ENCODE data around the gene MEI4. TPM values are rescaled to one million over a fixed set of nuclear protein-coding genes. Genes with fewer than 3 reads are reported as not detected.
"Not testable (repeated sequence)": the region's sequence is repeated elsewhere in the genome, so short reads cannot be mapped to it uniquely, and the experiment has no call there.

MEI4 gene
- total RNA-seq, 2 donors from 2014 or later = 0.51 to 1.4 TPM

DNA sequence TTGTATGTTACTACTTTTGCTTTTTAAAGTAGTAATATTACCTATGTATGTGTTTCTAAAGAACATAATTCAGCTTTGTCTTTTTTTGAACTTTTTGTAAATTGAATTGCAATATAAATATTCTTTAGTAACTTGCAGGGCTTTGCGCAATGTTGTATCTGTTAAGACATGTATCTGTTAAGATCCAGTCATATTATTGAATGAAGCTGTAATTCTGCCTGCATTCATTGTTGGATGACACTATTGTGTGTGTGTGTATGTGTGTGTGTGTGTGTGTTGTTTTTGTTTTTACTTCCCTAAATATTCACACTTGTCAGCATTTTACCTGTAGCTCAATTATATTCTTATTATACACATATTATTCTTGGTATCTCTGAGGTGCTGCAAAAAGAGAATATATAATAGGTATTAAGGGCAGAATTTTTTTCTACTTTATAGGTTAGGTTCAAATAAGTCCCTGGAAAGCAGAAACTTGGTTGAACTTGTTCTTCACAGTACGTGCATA lies 164.0 kb downstream of the MEI4 start:
- Histone ChIP-seq H3K36me3 (no peaks in the 10 kb centered on the region), H3K27me3 (no peaks in the 10 kb centered on the region), H3K4me1 (no peaks in the 10 kb centered on the region), H3K27ac (no peak overlapping the region), H3K9me3 (no peaks in the 10 kb centered on the region), H3K4me3 (no peak overlapping the region)
- DNase-seq (ENCODE audit: low spot score) = no peak
- no peak for TF ChIP-seq CTCF (IDR thresholded peaks at IDR 0.05)

GRCh38 chr6:77822265-77822664 lies 169.4 kb downstream of the MEI4 start:
- DNase-seq (ENCODE audit: low spot score) = no peak
- no peak overlapping the region for H3K27ac ChIP-seq
- no peak for TF ChIP-seq CTCF (IDR thresholded peaks at IDR 0.05)

GRCh38 chr6:77825204-77825603 lies 172.4 kb downstream of the MEI4 start:
- no peak overlapping the region for H3K4me3 ChIP-seq
- DNase-seq (ENCODE audit: low spot score) = no peak
- H3K36me3 ChIP-seq = no peaks in the 10 kb centered on the region
- no peaks in the 10 kb centered on the region for H3K27me3 ChIP-seq
- no peak overlapping the region for H3K27ac ChIP-seq
- H3K4me1 ChIP-seq = no peaks in the 10 kb centered on the region
- H3K9me3 ChIP-seq = no peaks in the 10 kb centered on the region
- TF ChIP-seq CTCF (IDR thresholded peaks at IDR 0.05) = no peak

More at GRCh38 chr6:77822265-77822664, 169.4 kb downstream of the MEI4 start:
- Histone ChIP-seq H3K9me3 (no peaks in the 10 kb centered on the region), H3K4me1 (no peaks in the 10 kb centered on the region), H3K36me3 (no peaks in the 10 kb centered on the region), H3K27me3 (no peaks in the 10 kb centered on the region), H3K4me3 (no peak overlapping the region)

GRCh38 chr6:77829736-77830135 lies 176.9 kb downstream of the MEI4 start:
- DNase-seq (ENCODE audit: low spot score) = no peak
- Histone ChIP-seq H3K27ac (no peak overlapping the region), H3K4me1 (no peaks in the 10 kb centered on the region), H3K4me3 (no peak overlapping the region), H3K27me3 (no peaks in the 10 kb centered on the region), H3K36me3 (no peaks in the 10 kb centered on the region), H3K9me3 (no peaks in the 10 kb centered on the region)
- no peak for TF ChIP-seq CTCF (IDR thresholded peaks at IDR 0.05)

DNA sequence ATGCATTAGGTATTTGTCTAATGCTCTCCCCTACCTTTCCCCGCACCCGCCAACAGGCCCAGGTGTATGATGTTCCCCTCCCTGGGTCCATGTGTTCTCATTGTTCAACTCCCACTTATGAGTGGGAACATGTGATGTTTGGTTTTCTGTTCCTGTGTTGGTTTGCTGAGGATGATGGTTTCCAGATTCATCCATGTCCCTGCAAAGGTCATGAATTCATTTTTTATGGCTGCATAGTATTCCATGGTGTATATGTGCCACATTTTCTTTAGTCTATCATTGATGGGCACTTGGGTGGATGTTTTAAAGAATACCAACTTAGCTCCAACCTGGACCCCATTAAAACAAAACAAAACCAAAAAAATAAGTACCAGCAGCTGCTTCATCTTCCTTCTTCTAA lies 180.9 kb downstream of the MEI4 start:
- H3K4me3 ChIP-seq; H3K27ac ChIP-seq; H3K9me3 ChIP-seq; H3K27me3 ChIP-seq; DNase-seq (ENCODE audit: low spot score); H3K36me3 ChIP-seq; H3K4me1 ChIP-seq: not testable (repeated sequence)

GRCh38 chr6:77834591-77834996 lies 181.8 kb downstream of the MEI4 start:
- TF ChIP-seq CTCF (IDR thresholded peaks at IDR 0.05) = no peak
- Histone ChIP-seq H3K4me1 (no peaks in the 10 kb centered on the region), H3K36me3 (no peaks in the 10 kb centered on the region), H3K27me3 (no peaks in the 10 kb centered on the region), H3K4me3 (no peak overlapping the region), H3K9me3 (no peaks in the 10 kb centered on the region), H3K27ac (no peak overlapping the region)
- no peak for DNase-seq (ENCODE audit: low spot score)

All from right atrium auricular region (tissue), 2 donors.